H1 (cell line): ENCODE measurements around the gene TMEM51. TPM values are rescaled to one million over a fixed set of nuclear protein-coding genes. Genes with fewer than 3 reads are reported as not detected.

Source experiments
- CTCF ChIA-PET: fragments of 300-600 bp; sonication (Branson Sonifier 250); formaldehyde crosslinking; loops from one replicate; lab custom pipeline; 2021; ENCODE audit not compliant: partially characterized antibody; lab: Charles Lee
- POLR2A ChIA-PET: fragments of 300-600 bp; sonication (Branson Sonifier 250); formaldehyde crosslinking; loops from one replicate; lab custom pipeline; 2021; ENCODE audit warnings: inconsistent platforms; ENCODE audit not compliant: partially characterized antibody; lab: Charles Lee
- DNase-seq, 2 experiments: peaks; one replicate each; pipeline versions ENCODE4 v3.0.0 to v3.0.0-alpha.2; 2010 to 2022; ENCODE audit warnings: low spot score in 2 of 2, low read depth in 1 of 2, mixed read lengths in 1 of 2
- FAIRE-seq: peaks from 2 replicates; lab custom pipeline; 2011; peaks lifted over from hg19 to GRCh38; lab: Jason Lieb, UNC
- H2AFZ ChIP-seq: 2 replicates; pipeline ENCODE4 v1.8.1; 2012; ENCODE audit warnings: low read length, inconsistent platforms
- H2AK5ac ChIP-seq: 2 replicates; pipeline ENCODE4 v1.6.1; 2013; ENCODE audit warnings: low read depth, low read length
- H2BK120ac ChIP-seq: replicated peaks from 2 replicates; pipeline ENCODE3; 2013; ENCODE audit warnings: low read depth, low read length, inconsistent platforms
- H2BK12ac ChIP-seq: 2 replicates; pipeline ENCODE4 v1.6.1; 2013; ENCODE audit warnings: low read depth, low read length
- H2BK15ac ChIP-seq: 2 replicates; pipeline ENCODE4 v1.6.1; 2013; ENCODE audit warnings: low read length
- H2BK20ac ChIP-seq: 2 replicates; pipeline ENCODE4 v1.6.1; 2013; ENCODE audit warnings: low read length
- H2BK5ac ChIP-seq: 2 replicates; pipeline ENCODE4 v1.6.1; 2013; ENCODE audit warnings: low read depth, low read length
- H3K14ac ChIP-seq: 2 replicates; pipeline ENCODE4 v1.6.1; 2013; ENCODE audit warnings: inconsistent platforms; ENCODE audit not compliant: insufficient read length
- H3K18ac ChIP-seq: 2 replicates; pipeline ENCODE4 v1.6.1; 2013; ENCODE audit warnings: low read length; ENCODE audit errors: extremely low read depth
- H3K23ac ChIP-seq: 2 replicates; pipeline ENCODE4 v1.6.1; 2013; ENCODE audit warnings: inconsistent platforms; ENCODE audit not compliant: insufficient read length
- H3K23me2 ChIP-seq: 2 replicates; pipeline ENCODE4 v1.6.1; 2013; ENCODE audit warnings: low read depth, low read length
- H3K27ac ChIP-seq: 2 replicates; pipeline ENCODE4 v1.6.1; 2011; ENCODE audit warnings: low read depth, low read length, inconsistent platforms
- H3K27me3 ChIP-seq, 4 experiments: replicated peaks in 1 of 4; 1 replicate in 1 of 4; 2 replicates in 3 of 4; pipeline versions ENCODE4 v1.6.1 to v1.8.1; 2011 to 2013; ENCODE audit warnings: low read length in 3 of 4, mild to moderate bottlenecking in 3 of 4, inconsistent platforms in 2 of 4, mixed read lengths in 2 of 4, moderate library complexity in 1 of 4; ENCODE audit not compliant: control insufficient read depth in 3 of 4, insufficient read depth in 3 of 4; ENCODE audit errors: extremely low read depth in 1 of 4
- H3K36me3 ChIP-seq, 4 experiments: 2 replicates each; pipeline versions ENCODE4 v1.6.1 to v1.8.1; 2011 to 2013; ENCODE audit warnings: mild to moderate bottlenecking in 4 of 4, low read length in 3 of 4, moderate library complexity in 2 of 4, control low read depth in 1 of 4, inconsistent platforms in 1 of 4; ENCODE audit not compliant: insufficient read depth in 4 of 4, control insufficient read depth in 2 of 4
- H3K4ac ChIP-seq: replicated peaks from 2 replicates; pipeline ENCODE3; 2013; ENCODE audit warnings: low read length, low read depth, mixed read lengths, inconsistent platforms; ENCODE audit not compliant: insufficient read length
- H3K4me1 ChIP-seq, 4 experiments: replicated peaks in 1 of 4; 1 replicate in 1 of 4; 2 replicates in 3 of 4; pipeline versions ENCODE4 v1.6.1 to v1.8.1; 2011 to 2013; ENCODE audit warnings: low read length in 3 of 4, inconsistent platforms in 2 of 4, mixed read lengths in 1 of 4; ENCODE audit not compliant: insufficient read depth in 4 of 4, control insufficient read depth in 3 of 4
- H3K4me2 ChIP-seq, 2 experiments: 2 replicates each; pipeline versions ENCODE4 v1.6.1 to v1.8.1; 2011 to 2013; ENCODE audit warnings: low read depth in 2 of 2, low read length in 2 of 2, control low read depth in 1 of 2, inconsistent platforms in 1 of 2, mild to moderate bottlenecking in 1 of 2; ENCODE audit not compliant: insufficient read depth in 1 of 2
- H3K4me3 ChIP-seq, 4 experiments: fragments of 200-600, 300-600 bp in 1 of 4; sonication (generic), shearing (Covaris generic), sonication (Bioruptor Twin) in 1 of 4; 2 replicates each; pipeline versions ENCODE4 v1.5.1 to v1.8.1; 2011 to 2016; ENCODE audit warnings: low read length in 4 of 4, low read depth in 3 of 4, control low read depth in 2 of 4, inconsistent platforms in 2 of 4, mild to moderate bottlenecking in 2 of 4, mixed read lengths in 1 of 4, moderate library complexity in 1 of 4; ENCODE audit not compliant: insufficient read depth in 2 of 4; ENCODE audit errors: extremely low read depth in 1 of 4
- H3K56ac ChIP-seq: replicated peaks from 2 replicates; pipeline ENCODE3; 2013; ENCODE audit warnings: low read depth, mild to moderate bottlenecking, mixed read lengths, low read length, inconsistent platforms; ENCODE audit not compliant: insufficient read length
- H3K79me1 ChIP-seq: 2 replicates; pipeline ENCODE4 v1.6.1; 2013; ENCODE audit warnings: low read depth, low read length, control low read depth
- H3K79me2 ChIP-seq, 2 experiments: 2 replicates each; pipeline versions ENCODE4 v1.6.1 to v1.8.1; 2012 to 2013; ENCODE audit warnings: low read length in 2 of 2, mild to moderate bottlenecking in 2 of 2, inconsistent platforms in 1 of 2; ENCODE audit not compliant: insufficient read depth in 2 of 2, control insufficient read depth in 1 of 2
- H3K9ac ChIP-seq, 4 experiments: replicated peaks in 1 of 4; 1 replicate in 1 of 4; 2 replicates in 3 of 4; pipeline versions ENCODE4 v1.6.1 to v1.8.1; 2011 to 2013; ENCODE audit warnings: low read depth in 3 of 4, low read length in 3 of 4, control low read depth in 2 of 4, mild to moderate bottlenecking in 2 of 4, moderate library complexity in 2 of 4, inconsistent platforms in 1 of 4; ENCODE audit errors: extremely low read depth in 1 of 4
- H3K9me3 ChIP-seq, 2 experiments: 2 replicates each; pipeline versions ENCODE4 v1.6.1 to v1.8.1; 2012 to 2013; ENCODE audit warnings: mild to moderate bottlenecking in 2 of 2, moderate library complexity in 2 of 2, control low read depth in 1 of 2, inconsistent platforms in 1 of 2, low read depth in 1 of 2, low read length in 1 of 2, mixed read lengths in 1 of 2; ENCODE audit not compliant: insufficient read depth in 2 of 2
- H4K20me1 ChIP-seq, 2 experiments: replicated peaks in 1 of 2; 2 replicates each; pipeline versions ENCODE3 to v1.8.1; 2011 to 2013; ENCODE audit warnings: inconsistent platforms in 2 of 2, low read length in 2 of 2, mild to moderate bottlenecking in 1 of 2; ENCODE audit not compliant: insufficient read depth in 2 of 2, control insufficient read depth in 1 of 2
- H4K5ac ChIP-seq: 2 replicates; pipeline ENCODE4 v1.6.1; 2013; ENCODE audit warnings: low read length, low read depth, mixed read lengths, inconsistent platforms; ENCODE audit not compliant: insufficient read length
- H4K8ac ChIP-seq: 2 replicates; pipeline ENCODE4 v1.8.0; 2013; ENCODE audit warnings: mild to moderate bottlenecking, moderate library complexity, low read length, inconsistent platforms; ENCODE audit not compliant: insufficient read depth; ENCODE audit errors: extremely low read depth
- H4K91ac ChIP-seq: replicated peaks from 2 replicates; pipeline ENCODE3; 2013; ENCODE audit warnings: low read length, mixed read lengths, inconsistent platforms; ENCODE audit not compliant: insufficient read length
- ASH2L ChIP-seq: fragments of 200-600, 300-600 bp; sonication (generic); IDR thresholded peaks from one replicate; pipeline ENCODE4 v1.7.1; 2017; ENCODE audit warnings: low read length
- E2F6 ChIP-seq: IDR thresholded peaks from 2 replicates; pipeline ENCODE4 v1.6.1; 2012; ENCODE audit warnings: inconsistent platforms
- FOSL1 ChIP-seq: IDR thresholded peaks from 2 replicates; pipeline ENCODE4 v1.6.1; 2011; ENCODE audit warnings: mild to moderate bottlenecking, low read depth, low read length, moderate library complexity; ENCODE audit not compliant: insufficient read depth
- GTF2F1 ChIP-seq: IDR thresholded peaks from 2 replicates; pipeline ENCODE4 v1.6.1; 2012; ENCODE audit warnings: low read depth, low read length, improper control_type of control experiment, borderline replicate concordance
- KDM5A ChIP-seq: fragments of 200-600 bp; IDR thresholded peaks from 2 replicates; pipeline ENCODE4 v1.7.1; 2012; ENCODE audit warnings: mild to moderate bottlenecking, low read length, inconsistent platforms, mixed read lengths
- MAFK ChIP-seq: IDR thresholded peaks from 2 replicates; pipeline ENCODE4 v1.6.1; 2012; ENCODE audit warnings: low read depth, mild to moderate bottlenecking, improper control_type of control experiment, low read length
- NANOG ChIP-seq: IDR thresholded peaks from 2 replicates; pipeline ENCODE4 v1.6.1; 2011; ENCODE audit warnings: low read length, low read depth, mild to moderate bottlenecking, inconsistent platforms; ENCODE audit not compliant: insufficient read depth, poor library complexity, severe bottlenecking
- POLR2A ChIP-seq, 2 experiments: IDR thresholded peaks; 1 replicate in 1 of 2; 2 replicates in 1 of 2; pipeline ENCODE4 v1.6.1; 2011; ENCODE audit warnings: low read depth in 2 of 2, low read length in 2 of 2, mild to moderate bottlenecking in 2 of 2; ENCODE audit errors: control extremely low read depth in 1 of 2
- POU5F1 ChIP-seq: IDR thresholded peaks from 2 replicates; pipeline ENCODE4 v1.6.1; 2011; ENCODE audit warnings: low read depth, mild to moderate bottlenecking, low read length, moderate library complexity
- RNF2 ChIP-seq: fragments of 200-900, 300-1000 bp; sonication (generic); IDR thresholded peaks from 2 replicates; pipeline ENCODE4 v1.7.1; 2016; ENCODE audit warnings: borderline replicate concordance, low read depth, mild to moderate bottlenecking, antibody characterized with exemption, low read length; ENCODE audit not compliant: poor library complexity, severe bottlenecking; ENCODE audit errors: missing control alignments
- TAF7 ChIP-seq: optimal IDR thresholded peaks from 2 replicates; pipeline ENCODE3; 2011; ENCODE audit warnings: low read depth, mild to moderate bottlenecking, inconsistent platforms, low read length, moderate library complexity, borderline replicate concordance
- TBP ChIP-seq: IDR thresholded peaks from 2 replicates; pipeline ENCODE4 v1.6.1; 2011; ENCODE audit warnings: low read depth, low read length, improper control_type of control experiment
- WGBS, 2 experiments: shearing (Covaris generic) in 1 of 2; methylation state at CpG; one replicate each; pipeline versions ENCODE4 v1.1.6 to v1.1.7; 2013 to 2015; ENCODE audit warnings: low lambda C conversion rate in 2 of 2, mixed read lengths in 2 of 2, inconsistent platforms in 1 of 2, low coverage in 1 of 2, missing lambda C conversion rate in 1 of 2; ENCODE audit not compliant: insufficient replicate concordance in 2 of 2, insufficient coverage in 1 of 2, insufficient read length in 1 of 2; ENCODE audit errors: extremely low coverage in 1 of 2, missing lambda C conversion rate in 1 of 2; 5-methylcytosine and 5-hydroxymethylcytosine counted together
- polyA plus RNA-seq, 7 experiments: library from polyadenylated mRNA; depleted of rRNA in 3 of 7; stranded (reverse) in 5 of 7; unstranded in 2 of 7; fragments of >200 nt in 5 of 7; fragments of 200-250 nt in 2 of 7; gene quantifications; 1 replicate in 5 of 7; 2 replicates in 1 of 7; 4 replicates in 1 of 7; pipeline versions ENCODE4 v1.2.1 to v1.2.3, GENCODE V29; 2011 to 2013; ENCODE audit warnings: missing spikeins in 2 of 7, mixed read lengths in 2 of 7
- total RNA-seq: library from RNA; stranded (reverse); fragmentation: NEBNext Ultra II Directional; extraction: Animal tissue kit (Norgen Biotek cat#: 25700); gene quantifications from 2 replicates; pipeline ENCODE4 v1.2.1, GENCODE V29; 2021

Gene TMEM51
- total and polyA plus RNA-seq, 2 of the 8 experiments (the other 6 are each of a cell fraction or from before 2014, with no cell fraction given) = 9.9 to 10.7 TPM

GRCh38 chr1:15189692-15190370 lies 36.3 kb downstream of the TMEM51 start:
- Histone ChIP-seq H4K20me1 (peaks cover 0 to 2% of the 10 kb centered on the region in 2 experiments), H3K27ac (no peak overlapping the region), H3K9me3 (no peaks in the 10 kb centered on the region), H2BK120ac (no peak overlapping the region), H3K14ac (no peak overlapping the region), H3K36me3 (peaks cover 0 to 2% (median 0%) of the 10 kb centered on the region in 4 experiments; a peak in 1 of 8 replicates), H3K56ac (no peak overlapping the region), H3K23ac (no peak overlapping the region), H3K9ac (no peak overlapping the region), H2BK12ac (no peak overlapping the region), H2AK5ac (no peak overlapping the region), H3K27me3 (no peaks in the 10 kb centered on the region), H3K4me1 (peaks cover 15 to 37% (median 20%) of the 10 kb centered on the region in 4 experiments), H3K79me2 (peaks cover 0 to 22% of the 10 kb centered on the region in 2 experiments; a peak in 1 of 4 replicates), H2BK15ac (peak overlapping the region; percentile 31; the same call in 1 of the 2 replicates), H4K5ac (no peak overlapping the region), H3K4ac (no peak overlapping the region), H2BK5ac (no peak overlapping the region; the same call in 1 of the 2 replicates), H3K23me2 (no peaks in the 10 kb centered on the region), H3K4me3 (no peak overlapping the region), H4K91ac (peak overlapping the region; percentile 9), H3K79me1 (peaks cover 6% of the 10 kb centered on the region; the same call in 1 of the 2 replicates), H2BK20ac (no peak overlapping the region), H3K18ac (no peak overlapping the region), H4K8ac (no peak overlapping the region), H2AFZ (no peak overlapping the region), H3K4me2 (no peak overlapping the region)
- POLR2A ChIA-PET = no interaction called here
- whole genome bisulfite sequencing, 2 experiments = 85% methylated on average over 8 of the region's 8 CpGs; no CpG with 5 or more reads in 1 of the 2 experiments
- CTCF ChIA-PET = interaction anchor here (0.9 to 2.4 kb wide), 4 partner anchors 8 to 18 kb away, joined by 3 to 7 read pairs (median 4); no protein-coding TSS in a partner anchor
- no peak for DNase-seq
- FAIRE-seq = no peak
- TF ChIP-seq KDM5A (no peak), POLR2A (IDR thresholded peaks at IDR 0.05; ENCODE audit: control extremely low read depth in 1 of 2, low read depth in 2 of 2, low read length in 2 of 2) (no peak), MAFK (no peak), RNF2 (no peak), FOSL1 (no peak), ASH2L (no peak), GTF2F1 (no peak), TAF7 (no peak), POU5F1 (no peak), TBP (no peak), E2F6 (no peak), NANOG (no peak)
